K562 (cell line): ENCODE measurements around the gene MYLIP. TPM values are rescaled to one million over a fixed set of nuclear protein-coding genes. Genes with fewer than 3 reads are reported as not detected.
A peak's percentile ranks its signal among the peaks of the same experiment; 100 is the strongest.

ENCODE experiments used
- ARID3B ChIP-seq: fragments of 250-450 bp; sonication (Bioruptor Pico); IDR thresholded peaks from 2 replicates; pipeline ENCODE4 v1.4.0; 2020; ENCODE audit warnings: borderline replicate concordance
- ATF3 ChIP-seq, 2 experiments: fragments of 450-650 bp in 1 of 2; sonication (generic) in 1 of 2; formaldehyde crosslinking in 1 of 2; IDR thresholded peaks in 1 of 2; conservative IDR thresholded peaks in 1 of 2; 2 replicates each; pipeline versions ENCODE4 v1.6.1 to v1.8.1; 2016 to 2023; ENCODE audit warnings: mild to moderate bottlenecking in 2 of 2, moderate library complexity in 2 of 2, inconsistent platforms in 1 of 2, missing genetic modification reagents in 1 of 2
- BDP1 ChIP-seq: IDR thresholded peaks from 3 replicates; pipeline ENCODE4 v1.6.1; 2011; ENCODE audit not compliant: insufficient read length, insufficient read depth
- DLX4 ChIP-seq: fragments of 250-450 bp; sonication (Bioruptor Pico); IDR thresholded peaks from 2 replicates; pipeline ENCODE4 v1.6.1; 2021; ENCODE audit warnings: mild to moderate bottlenecking
- E2F3 ChIP-seq: fragments of 250-450 bp; sonication (Bioruptor Pico); IDR thresholded peaks from 2 replicates; pipeline ENCODE4 v1.4.0; 2020; ENCODE audit warnings: mild to moderate bottlenecking
- EWSR1 ChIP-seq: fragments of 450-650 bp; IDR thresholded peaks from 2 replicates; pipeline ENCODE4 v1.6.1; 2018; ENCODE audit warnings: borderline replicate concordance, mild to moderate bottlenecking, low read depth, moderate library complexity; ENCODE audit not compliant: partially characterized antibody
- JUND ChIP-seq, 2 experiments: IDR thresholded peaks; 2 replicates in 1 of 2; 3 replicates in 1 of 2; pipeline ENCODE4 v1.6.1; 2011; ENCODE audit warnings: borderline replicate concordance in 2 of 2, low read depth in 2 of 2, low read length in 2 of 2, improper control_type of control experiment in 1 of 2, missing biosample characterization in 1 of 2, missing genetic modification characterization in 1 of 2, missing genetic modification reagents in 1 of 2
- POLR2AphosphoS5 ChIP-seq: IDR thresholded peaks from 2 replicates; pipeline ENCODE4 v1.6.1; 2011; ENCODE audit warnings: mild to moderate bottlenecking, low read depth, low read length, moderate library complexity; ENCODE audit not compliant: control insufficient read depth, insufficient read depth
- SMAD4 ChIP-seq: fragments of 250-450 bp; sonication (Bioruptor Pico); conservative IDR thresholded peaks from 2 replicates; pipeline ENCODE4 v1.8.0; 2021; ENCODE audit warnings: inconsistent platforms, mild to moderate bottlenecking, moderate library complexity
- TBL1XR1 ChIP-seq, 2 experiments: IDR thresholded peaks; 2 replicates each; pipeline ENCODE4 v1.6.1; 2012; ENCODE audit warnings: improper control_type of control experiment in 2 of 2, low read length in 2 of 2, mild to moderate bottlenecking in 1 of 2
- ZBTB34 ChIP-seq: fragments of 250-450 bp; sonication (Bioruptor Pico); IDR thresholded peaks from 2 replicates; pipeline ENCODE4 v1.8.0; 2021; ENCODE audit warnings: mild to moderate bottlenecking, moderate library complexity
- ZNF766 ChIP-seq: fragments of 200-800 bp; sonication (Bioruptor generic); conservative IDR thresholded peaks from 2 replicates; pipeline ENCODE4 v1.6.1; 2016; ENCODE audit warnings: missing genetic modification characterization, missing compliant biosample characterization
- polyA plus RNA-seq, 8 experiments: library from polyadenylated mRNA; depleted of rRNA in 4 of 8; stranded (reverse) in 5 of 8; unstranded in 3 of 8; fragments of >200 nt; fragmentation: Nextera tagmentation in 2 of 8; fragmentation: Illumina TruSeq in 1 of 8; extraction: Ambion mirVana in 2 of 8; extraction: Trizol in 1 of 8; gene quantifications; 2 replicates each; pipeline versions ENCODE4 v1.2.1 to v1.2.3, GENCODE V29; 2011 to 2014; ENCODE audit warnings: inconsistent platforms in 1 of 8, missing spikeins in 1 of 8
- total RNA-seq, 7 experiments: library from RNA; depleted of rRNA in 6 of 7; stranded (reverse); fragments of >200 nt in 6 of 7; fragmentation: Illumina TruSeq in 2 of 7; extraction: Trizol in 2 of 7; gene quantifications; 2 replicates each; pipeline versions ENCODE4 v1.2.1 to v1.2.3, GENCODE V29; 2011 to 2021; ENCODE audit warnings: low replicate concordance in 1 of 7

The MYLIP gene
- total and polyA plus RNA-seq, 9 of the 15 experiments (the other 6 are each of a cell fraction or from before 2014, with no cell fraction given): 10.8 to 43.5 (median 31.5) TPM

- TF ChIP-seq ZNF766 (CRISPR knock-in tag) (no peak), EWSR1 (no peak), TBL1XR1 (IDR thresholded peaks at IDR 0.05; ENCODE audit: low read length in 2 of 2) (no peak), POLR2AphosphoS5 (peak; percentile 16; the same call in 1 of the 2 replicates), E2F3 (CRISPR knock-in tag) (no peak), ATF3 (IDR thresholded peaks at IDR 0.05) (peak; percentile 48), ATF3 (CRISPR knock-in tag; conservative IDR thresholded peaks at IDR 0.05) (no peak), JUND (IDR thresholded peaks at IDR 0.05; ENCODE audit: borderline replicate concordance, low read depth, low read length) (peak; percentile 42; the same call in 1 of the 2 replicates), JUND (tag; IDR thresholded peaks at IDR 0.05; ENCODE audit: borderline replicate concordance, low read depth, low read length) (no peak; the same call in 2 of the 3 replicates), ARID3B (CRISPR knock-in tag) (no peak), SMAD4 (CRISPR knock-in tag) (no peak), BDP1 (no peak), DLX4 (no peak), ZBTB34 (CRISPR knock-in tag) (no peak)
Observed at GRCh38 chr6:16136621-16137450, 8.0 kb downstream of the MYLIP start (continued).
